KMS-11 (cell line): Measurements from ENCODE around the gene ITPRIP.

Experiments used
- H2AFZ ChIP-seq: fragments of 200-600 bp; sonication (generic); 2 replicates; pipeline ENCODE4 v1.6.1; 2016; ENCODE audit warnings: antibody characterized with exemption, mixed run types, low read depth
- H3K27ac ChIP-seq: fragments of 200-600 bp; sonication (generic); 2 replicates; pipeline ENCODE4 v1.6.1; 2016; ENCODE audit warnings: mild to moderate bottlenecking, mixed run types
- H3K27me3 ChIP-seq: fragments of 200-600 bp; sonication (generic); 2 replicates; pipeline ENCODE4 v1.6.1; 2017; ENCODE audit warnings: mild to moderate bottlenecking, low read depth, mixed run types, moderate library complexity; ENCODE audit not compliant: insufficient read depth
- H3K36me3 ChIP-seq: fragments of 200-600 bp; sonication (generic); 2 replicates; pipeline ENCODE4 v1.6.1; 2017; ENCODE audit warnings: mild to moderate bottlenecking, mixed run types; ENCODE audit not compliant: insufficient read depth
- H3K4me1 ChIP-seq: fragments of 200-600 bp; sonication (generic); 2 replicates; pipeline ENCODE4 v1.6.1; 2016; ENCODE audit warnings: mild to moderate bottlenecking, low read depth, mixed run types; ENCODE audit not compliant: poor library complexity, severe bottlenecking
- H3K4me2 ChIP-seq: fragments of 200-600 bp; sonication (generic); 2 replicates; pipeline ENCODE4 v1.7.0; 2016; ENCODE audit warnings: mild to moderate bottlenecking, mixed run types
- H3K4me3 ChIP-seq: fragments of 200-600 bp; sonication (generic); IDR thresholded peaks from 2 replicates; pipeline ENCODE4 v1.6.1; 2017; ENCODE audit warnings: low read depth, low read length, mixed read lengths; ENCODE audit not compliant: insufficient read depth
- H3K79me2 ChIP-seq: fragments of 200-600 bp; sonication (generic); 2 replicates; pipeline ENCODE4 v1.6.1; 2016; ENCODE audit warnings: low read depth, mixed run types; ENCODE audit not compliant: insufficient read depth
- H3K9ac ChIP-seq: fragments of 200-600 bp; sonication (generic); 2 replicates; pipeline ENCODE4 v1.6.1; 2016; ENCODE audit warnings: mild to moderate bottlenecking, mixed run types
- H4K20me1 ChIP-seq: fragments of 200-600 bp; sonication (generic); 2 replicates; pipeline ENCODE4 v1.6.1; 2016; ENCODE audit warnings: mild to moderate bottlenecking, mixed run types; ENCODE audit not compliant: insufficient read depth
- TF ChIP-seq, protein P1 (sequence below): fragments of 200-600 bp; sonication (generic); conservative IDR thresholded peaks from 2 replicates; pipeline ENCODE4 v1.6.1; 2017; ENCODE audit warnings: low read depth, mild to moderate bottlenecking, antibody characterized with exemption, low read length, moderate library complexity, mixed read lengths

Gene ITPRIP

DNA sequence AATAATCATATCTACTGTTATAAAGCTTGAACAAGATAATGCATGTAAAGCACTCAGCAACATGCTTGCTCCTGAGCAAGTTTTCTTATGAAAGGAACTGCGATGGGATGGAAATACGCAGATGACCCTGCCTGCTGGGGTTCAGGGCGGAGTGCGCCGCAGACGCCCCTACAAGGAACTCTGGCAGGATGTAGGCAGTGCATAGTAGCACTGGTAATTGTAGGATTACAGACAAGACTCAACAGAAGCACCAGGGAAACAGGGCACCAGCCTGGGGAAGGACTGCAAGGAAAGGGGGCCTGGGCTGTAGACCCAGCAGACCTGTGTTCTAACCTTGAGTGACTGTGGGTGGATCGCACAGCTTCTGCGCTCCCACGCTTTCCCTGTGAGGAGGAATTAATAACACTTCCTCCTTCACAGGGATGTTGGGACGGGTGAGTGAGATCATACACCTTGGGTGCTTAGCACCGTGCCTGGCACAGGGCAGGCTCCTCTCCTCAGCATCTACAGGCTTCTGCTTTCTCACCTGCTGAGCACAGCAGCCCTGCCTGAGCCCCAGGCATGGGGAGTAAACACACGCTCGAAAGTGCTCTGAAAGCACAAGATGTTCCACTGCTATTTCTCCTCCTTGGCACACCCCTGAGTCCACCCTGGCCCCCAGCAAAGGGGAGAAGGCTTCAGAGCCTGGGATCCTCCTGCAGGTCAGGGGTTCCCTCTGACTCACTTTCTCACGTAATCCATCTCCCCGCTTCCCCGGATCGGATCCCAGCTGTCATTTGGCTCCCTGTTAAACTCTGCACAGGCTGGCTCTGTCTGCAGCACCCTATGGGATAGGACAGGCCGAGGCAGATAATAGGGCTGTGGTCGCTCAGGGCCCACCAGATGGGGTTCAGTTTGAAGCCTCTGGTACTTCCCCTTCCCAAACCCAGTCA is 19.2 kb downstream of the ITPRIP start:
- Histone ChIP-seq H3K4me3 (no peak overlapping the region), H3K4me2 (no peak overlapping the region), H3K4me1 (peaks cover 11% of the 10 kb centered on the region), H3K79me2 (no peaks in the 10 kb centered on the region), H3K27me3 (no peaks in the 10 kb centered on the region), H2AFZ (no peak overlapping the region), H3K36me3 (no peaks in the 10 kb centered on the region), H3K9ac (no peak overlapping the region), H3K27ac (no peak overlapping the region), H4K20me1 (no peaks in the 10 kb centered on the region)
- TF ChIP-seq, protein P1, sequence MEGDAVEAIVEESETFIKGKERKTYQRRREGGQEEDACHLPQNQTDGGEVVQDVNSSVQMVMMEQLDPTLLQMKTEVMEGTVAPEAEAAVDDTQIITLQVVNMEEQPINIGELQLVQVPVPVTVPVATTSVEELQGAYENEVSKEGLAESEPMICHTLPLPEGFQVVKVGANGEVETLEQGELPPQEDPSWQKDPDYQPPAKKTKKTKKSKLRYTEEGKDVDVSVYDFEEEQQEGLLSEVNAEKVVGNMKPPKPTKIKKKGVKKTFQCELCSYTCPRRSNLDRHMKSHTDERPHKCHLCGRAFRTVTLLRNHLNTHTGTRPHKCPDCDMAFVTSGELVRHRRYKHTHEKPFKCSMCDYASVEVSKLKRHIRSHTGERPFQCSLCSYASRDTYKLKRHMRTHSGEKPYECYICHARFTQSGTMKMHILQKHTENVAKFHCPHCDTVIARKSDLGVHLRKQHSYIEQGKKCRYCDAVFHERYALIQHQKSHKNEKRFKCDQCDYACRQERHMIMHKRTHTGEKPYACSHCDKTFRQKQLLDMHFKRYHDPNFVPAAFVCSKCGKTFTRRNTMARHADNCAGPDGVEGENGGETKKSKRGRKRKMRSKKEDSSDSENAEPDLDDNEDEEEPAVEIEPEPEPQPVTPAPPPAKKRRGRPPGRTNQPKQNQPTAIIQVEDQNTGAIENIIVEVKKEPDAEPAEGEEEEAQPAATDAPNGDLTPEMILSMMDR = no peak

DNA sequence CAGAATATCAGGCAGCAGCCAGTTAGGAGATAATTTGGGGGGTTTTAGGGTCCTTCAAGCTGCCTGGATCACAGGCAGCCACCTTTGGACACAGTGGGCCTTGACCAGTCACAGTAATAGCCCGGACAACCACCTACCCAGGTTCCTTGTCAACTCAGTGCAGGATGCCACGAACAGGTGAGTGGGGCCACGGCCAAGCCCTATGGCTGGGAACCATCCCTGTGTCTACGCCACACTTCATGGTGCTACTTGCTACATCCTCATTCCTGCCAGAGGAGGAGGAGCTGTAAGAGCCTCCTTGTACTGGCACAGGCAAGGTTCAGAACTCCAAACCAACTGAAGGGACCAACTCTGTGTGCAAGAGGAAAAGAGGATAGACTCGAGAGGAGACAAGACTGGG is 19.9 kb downstream of the ITPRIP start:
- Histone ChIP-seq H3K9ac (no peak overlapping the region), H3K27ac (no peak overlapping the region), H3K27me3 (no peaks in the 10 kb centered on the region), H3K4me3 (no peak overlapping the region), H3K79me2 (no peaks in the 10 kb centered on the region), H3K4me1 (peaks cover 11% of the 10 kb centered on the region), H3K4me2 (no peak overlapping the region), H3K36me3 (no peaks in the 10 kb centered on the region), H4K20me1 (no peaks in the 10 kb centered on the region), H2AFZ (no peak overlapping the region)
- TF ChIP-seq, protein P1 = no peak

DNA sequence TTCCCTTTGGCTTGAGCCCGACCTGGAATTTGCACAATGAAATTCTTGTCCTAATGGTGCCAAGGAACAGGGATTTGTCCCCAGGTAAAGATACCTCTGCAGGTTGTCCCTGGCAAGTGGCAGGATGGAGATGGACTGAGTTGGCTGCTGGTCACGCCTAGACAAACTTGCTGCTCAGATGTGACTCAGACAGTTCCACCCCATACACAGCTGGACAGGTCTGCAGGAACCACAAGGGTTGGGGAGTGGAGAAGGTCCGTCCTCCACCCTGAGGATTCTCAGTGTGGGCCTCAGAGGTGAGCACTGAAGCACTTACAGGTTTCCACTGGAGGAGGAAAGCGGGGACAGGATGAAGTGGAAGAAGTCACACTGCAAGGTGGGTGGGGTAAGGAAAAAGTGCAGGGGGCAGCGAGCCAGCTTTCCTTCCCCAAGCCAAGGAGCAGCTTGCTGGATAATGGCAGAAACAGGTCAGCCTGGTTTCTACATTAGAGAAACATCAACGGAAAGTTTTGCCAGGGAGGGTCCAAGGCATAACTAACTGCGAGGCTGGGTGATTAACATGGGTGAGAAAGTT is 20.5 kb downstream of the ITPRIP start:
- H3K27me3 ChIP-seq = no peaks in the 10 kb centered on the region
- no peak overlapping the region for H3K4me3 ChIP-seq
- H2AFZ ChIP-seq = no peak overlapping the region
- no peaks in the 10 kb centered on the region for H3K36me3 ChIP-seq
- H3K4me2 ChIP-seq = no peak overlapping the region
- no peak overlapping the region for H3K27ac ChIP-seq
- H3K9ac ChIP-seq = no peak overlapping the region
- H3K79me2 ChIP-seq = no peaks in the 10 kb centered on the region
- no peaks in the 10 kb centered on the region for H4K20me1 ChIP-seq
- TF ChIP-seq, protein P1 = no peak
- peaks cover 11% of the 10 kb centered on the region for H3K4me1 ChIP-seq

DNA sequence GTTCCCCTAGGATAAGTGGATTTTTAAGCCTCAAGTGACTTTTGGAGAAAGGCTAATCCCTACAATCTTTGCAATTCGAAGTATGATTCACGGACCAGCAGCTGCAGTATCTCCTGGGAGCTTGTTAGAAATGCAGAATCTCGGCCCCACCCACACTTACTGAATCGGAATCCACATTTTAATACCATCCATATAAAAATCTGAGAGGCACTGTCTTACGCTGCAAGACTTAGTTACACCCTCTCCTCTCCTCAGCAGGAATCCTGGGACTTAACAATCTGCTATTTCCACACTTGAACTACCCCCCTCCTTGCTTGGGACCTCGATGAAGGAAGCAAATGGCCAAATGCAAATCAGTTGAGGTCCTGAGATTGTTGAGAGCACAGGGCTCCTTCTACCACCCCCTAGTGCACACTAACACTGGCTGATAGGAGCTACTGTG is 21.0 kb downstream of the ITPRIP start:
- no peak overlapping the region for H3K4me2 ChIP-seq
- no peak overlapping the region for H3K27ac ChIP-seq
- no peaks in the 10 kb centered on the region for H4K20me1 ChIP-seq
- TF ChIP-seq, protein P1 = no peak
- peaks cover 7% of the 10 kb centered on the region for H3K4me1 ChIP-seq
- no peak overlapping the region for H3K9ac ChIP-seq
- H3K79me2 ChIP-seq = no peaks in the 10 kb centered on the region
- H2AFZ ChIP-seq = no peak overlapping the region
- no peak overlapping the region for H3K4me3 ChIP-seq
- H3K36me3 ChIP-seq = no peaks in the 10 kb centered on the region
- H3K27me3 ChIP-seq = no peaks in the 10 kb centered on the region
